ENCODE data around the gene RASA3. TPM values are rescaled to one million over a fixed set of nuclear protein-coding genes. Genes with fewer than 3 reads are reported as not detected.

The RASA3 gene
- polyA plus RNA-seq, 1 donor from 2014 or later, result 8.5 TPM

DNA sequence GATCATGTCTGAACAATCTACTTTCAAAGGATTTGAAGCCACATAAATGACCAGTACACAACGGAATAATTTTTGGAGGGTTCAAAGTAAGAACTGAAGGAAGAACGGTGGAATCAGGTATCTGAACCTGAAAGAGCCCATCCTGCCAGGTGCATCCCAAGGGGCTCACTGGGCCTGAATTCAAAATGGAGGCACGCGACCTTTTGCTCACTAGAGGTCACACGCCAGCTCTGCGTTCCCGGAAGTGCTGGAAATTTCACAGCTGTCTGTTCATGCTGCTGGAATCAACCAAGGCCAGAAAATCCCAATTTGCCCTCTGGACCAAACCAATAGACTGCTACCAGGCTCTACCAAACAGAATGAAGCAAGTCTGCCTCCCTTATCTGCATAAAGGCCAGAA, 4.2 kb upstream of the RASA3 start:
- no peaks in the 10 kb centered on the region for H3F3A ChIP-seq (ENCODE audit: insufficient read depth, low read length, poor library complexity, severe bottlenecking)
- no peak overlapping the region for H3K4me3 ChIP-seq (ENCODE audit: low read length)
- no peaks in the 10 kb centered on the region for H4K20me1 ChIP-seq (ENCODE audit: insufficient read depth)
- no peaks in the 10 kb centered on the region for H3K27me3 ChIP-seq (ENCODE audit: insufficient read depth, low read depth, low read length)
- H3K4me2 ChIP-seq (ENCODE audit: low read length), result no peak overlapping the region
- no peak overlapping the region for H2AFZ ChIP-seq (ENCODE audit: low read depth, low read length)
- H3K9me2 ChIP-seq (ENCODE audit: insufficient read depth, low read length), result no peaks in the 10 kb centered on the region
- H3K9ac ChIP-seq (ENCODE audit: low read length), result no peak overlapping the region
- no peak for TF ChIP-seq MXI1 (conservative IDR thresholded peaks at IDR 0.05; ENCODE audit: poor library complexity, severe bottlenecking)
- TF ChIP-seq CTCF (IDR thresholded peaks at IDR 0.05; ENCODE audit: poor library complexity, severe bottlenecking), result no peak
- no peak for TF ChIP-seq POLR2AphosphoS5 (IDR thresholded peaks at IDR 0.05)
- no peak for TF ChIP-seq EZH2 (IDR thresholded peaks at IDR 0.05; ENCODE audit: borderline replicate concordance, insufficient read depth, low read length, poor library complexity, severe bottlenecking)
- TF ChIP-seq, protein P1, sequence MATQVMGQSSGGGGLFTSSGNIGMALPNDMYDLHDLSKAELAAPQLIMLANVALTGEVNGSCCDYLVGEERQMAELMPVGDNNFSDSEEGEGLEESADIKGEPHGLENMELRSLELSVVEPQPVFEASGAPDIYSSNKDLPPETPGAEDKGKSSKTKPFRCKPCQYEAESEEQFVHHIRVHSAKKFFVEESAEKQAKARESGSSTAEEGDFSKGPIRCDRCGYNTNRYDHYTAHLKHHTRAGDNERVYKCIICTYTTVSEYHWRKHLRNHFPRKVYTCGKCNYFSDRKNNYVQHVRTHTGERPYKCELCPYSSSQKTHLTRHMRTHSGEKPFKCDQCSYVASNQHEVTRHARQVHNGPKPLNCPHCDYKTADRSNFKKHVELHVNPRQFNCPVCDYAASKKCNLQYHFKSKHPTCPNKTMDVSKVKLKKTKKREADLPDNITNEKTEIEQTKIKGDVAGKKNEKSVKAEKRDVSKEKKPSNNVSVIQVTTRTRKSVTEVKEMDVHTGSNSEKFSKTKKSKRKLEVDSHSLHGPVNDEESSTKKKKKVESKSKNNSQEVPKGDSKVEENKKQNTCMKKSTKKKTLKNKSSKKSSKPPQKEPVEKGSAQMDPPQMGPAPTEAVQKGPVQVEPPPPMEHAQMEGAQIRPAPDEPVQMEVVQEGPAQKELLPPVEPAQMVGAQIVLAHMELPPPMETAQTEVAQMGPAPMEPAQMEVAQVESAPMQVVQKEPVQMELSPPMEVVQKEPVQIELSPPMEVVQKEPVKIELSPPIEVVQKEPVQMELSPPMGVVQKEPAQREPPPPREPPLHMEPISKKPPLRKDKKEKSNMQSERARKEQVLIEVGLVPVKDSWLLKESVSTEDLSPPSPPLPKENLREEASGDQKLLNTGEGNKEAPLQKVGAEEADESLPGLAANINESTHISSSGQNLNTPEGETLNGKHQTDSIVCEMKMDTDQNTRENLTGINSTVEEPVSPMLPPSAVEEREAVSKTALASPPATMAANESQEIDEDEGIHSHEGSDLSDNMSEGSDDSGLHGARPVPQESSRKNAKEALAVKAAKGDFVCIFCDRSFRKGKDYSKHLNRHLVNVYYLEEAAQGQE (IDR thresholded peaks at IDR 0.05; ENCODE audit: borderline replicate concordance), result no peak
- TF ChIP-seq SMC3 (conservative IDR thresholded peaks at IDR 0.05; ENCODE audit: poor library complexity), result no peak
- no peak for TF ChIP-seq EP300 (conservative IDR thresholded peaks at IDR 0.05; ENCODE audit: poor library complexity, severe bottlenecking)
- no peak for TF ChIP-seq RAD21 (conservative IDR thresholded peaks at IDR 0.05)
- no peak for TF ChIP-seq TAF1 (IDR thresholded peaks at IDR 0.05; ENCODE audit: low read depth)
- no peak overlapping the region for H3K27ac ChIP-seq (ENCODE audit: low read length)
- no peaks in the 10 kb centered on the region for H3K36me3 ChIP-seq (ENCODE audit: insufficient read depth, low read length)
- H3K79me2 ChIP-seq (replicated peaks; ENCODE audit: insufficient read depth, low read length), result no peaks in the 10 kb centered on the region
- H3K9me3 ChIP-seq (ENCODE audit: low read length), result no peaks in the 10 kb centered on the region

GRCh38 chr13:114135731-114136171, 3.3 kb upstream of the RASA3 start:
- TF ChIP-seq SMC3 (conservative IDR thresholded peaks at IDR 0.05; ENCODE audit: poor library complexity), result no peak
- no peak for TF ChIP-seq POLR2AphosphoS5 (IDR thresholded peaks at IDR 0.05)
- TF ChIP-seq, protein P1 (IDR thresholded peaks at IDR 0.05; ENCODE audit: borderline replicate concordance), result no peak
- TF ChIP-seq EZH2 (IDR thresholded peaks at IDR 0.05; ENCODE audit: borderline replicate concordance, insufficient read depth, low read length, poor library complexity, severe bottlenecking), result no peak
- TF ChIP-seq TAF1 (IDR thresholded peaks at IDR 0.05; ENCODE audit: low read depth), result no peak
- no peak for TF ChIP-seq MXI1 (conservative IDR thresholded peaks at IDR 0.05; ENCODE audit: poor library complexity, severe bottlenecking)
- TF ChIP-seq EP300 (conservative IDR thresholded peaks at IDR 0.05; ENCODE audit: poor library complexity, severe bottlenecking), result no peak
- no peak for TF ChIP-seq CTCF (IDR thresholded peaks at IDR 0.05; ENCODE audit: poor library complexity, severe bottlenecking)
- TF ChIP-seq RAD21 (conservative IDR thresholded peaks at IDR 0.05), result no peak
- H2AFZ ChIP-seq (ENCODE audit: low read depth, low read length), result no peak overlapping the region
- no peaks in the 10 kb centered on the region for H3K79me2 ChIP-seq (replicated peaks; ENCODE audit: insufficient read depth, low read length)
- no peaks in the 10 kb centered on the region for H3K9me3 ChIP-seq (ENCODE audit: low read length)
- H3K36me3 ChIP-seq (ENCODE audit: insufficient read depth, low read length), result no peaks in the 10 kb centered on the region
- H3K9ac ChIP-seq (ENCODE audit: low read length), result no peak overlapping the region
- H3K27ac ChIP-seq (ENCODE audit: low read length), result no peak overlapping the region
- no peaks in the 10 kb centered on the region for H3K27me3 ChIP-seq (ENCODE audit: insufficient read depth, low read depth, low read length)
- no peak overlapping the region for H3K4me2 ChIP-seq (ENCODE audit: low read length)
- H3K9me2 ChIP-seq (ENCODE audit: insufficient read depth, low read length), result no peaks in the 10 kb centered on the region
- no peaks in the 10 kb centered on the region for H3F3A ChIP-seq (ENCODE audit: insufficient read depth, low read length, poor library complexity, severe bottlenecking)
- no peaks in the 10 kb centered on the region for H4K20me1 ChIP-seq (ENCODE audit: insufficient read depth)
- H3K4me3 ChIP-seq (ENCODE audit: low read length), result no peak overlapping the region
